ENCODE results near the gene DENND1B. TPM values are rescaled to one million over a fixed set of nuclear protein-coding genes. Genes with fewer than 3 reads are reported as not detected.

DENND1B gene
- total RNA-seq, 1 experiment from 2014 or later, result 9.6 TPM

DNA sequence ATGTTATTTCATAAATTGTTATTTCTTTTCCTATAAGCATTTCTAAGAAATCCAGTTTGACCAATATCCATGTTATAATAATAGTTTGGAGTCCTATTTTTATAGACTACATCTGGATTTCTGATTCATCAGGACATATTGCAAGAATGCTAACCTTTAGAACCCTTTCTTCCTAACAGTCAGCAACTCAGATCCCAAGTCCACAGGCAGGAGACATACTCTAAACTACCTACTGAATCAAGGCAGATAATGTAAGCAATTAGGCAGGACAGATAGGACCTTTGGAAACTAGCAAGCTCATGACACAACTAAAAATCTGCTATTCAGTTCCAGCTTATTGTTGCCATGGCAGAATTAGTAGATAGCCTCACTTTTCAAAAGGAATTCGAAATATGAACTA is 104.1 kb downstream of the DENND1B start:
- no peak for ATAC-seq
- Histone ChIP-seq H3K4me1 (ENCODE audit: control insufficient read depth in 1 of 2, insufficient read depth in 2 of 2, low read length in 2 of 2) (no peaks in the 10 kb centered on the region), H3K9me3 (ENCODE audit: control insufficient read depth in 1 of 2, insufficient read depth in 1 of 2, low read depth in 1 of 2, low read length in 2 of 2) (no peaks in the 10 kb centered on the region), H3K9me2 (ENCODE audit: insufficient read depth) (no peaks in the 10 kb centered on the region), H3K36me3 (ENCODE audit: control insufficient read depth in 1 of 2, insufficient read depth in 2 of 2, low read length in 2 of 2) (no peaks in the 10 kb centered on the region), H3K4me2 (ENCODE audit: low read length) (no peak overlapping the region), H3K27ac (ENCODE audit: low read depth, low read length) (no peak overlapping the region), H3K4me3 (replicated peaks in 1 of 2; ENCODE audit: low read depth in 1 of 2, low read length in 2 of 2) (no peak overlapping the region), H4K20me1 (ENCODE audit: insufficient read depth) (no peaks in the 10 kb centered on the region), H3K9ac (ENCODE audit: low read length) (no peak overlapping the region), H3K79me2 (ENCODE audit: insufficient read depth, low read length) (no peaks in the 10 kb centered on the region), H2AFZ (ENCODE audit: low read depth, low read length, poor library complexity, severe bottlenecking) (no peak overlapping the region), H3K27me3 (ENCODE audit: insufficient read depth, low read length) (no peaks in the 10 kb centered on the region)
- no TSS peak for BruUV-seq (replicated peaks)
- intact Hi-C loops (cut with micrococcal nuclease), result no loop called here
- no peak for DNase-seq (ENCODE audit: low read depth, low spot score)
- RAD21 ChIA-PET (ENCODE audit: low non-redundant PET in 1 of 2, low total read pairs in 2 of 2, uncharacterized antibody in 2 of 2, unreplicated experiment in 2 of 2), result no interaction called here
- CTCF ChIA-PET, result no interaction called here
- POLR2A ChIA-PET, result no interaction called here
- TF ChIP-seq EZH2 (IDR thresholded peaks at IDR 0.05) (no peak), FOSL1 (IDR thresholded peaks at IDR 0.05; ENCODE audit: low read depth) (no peak), SIN3A (IDR thresholded peaks at IDR 0.05; ENCODE audit: low read depth) (no peak), TCF7L2 (IDR thresholded peaks at IDR 0.05; ENCODE audit: borderline replicate concordance, extremely low read depth, insufficient read depth, insufficient read length) (no peak), CEBPB (IDR thresholded peaks at IDR 0.05; ENCODE audit: low read depth) (no peak), ZNF274 (IDR thresholded peaks at IDR 0.05; ENCODE audit: low read depth, low read length) (no peak), ELF1 (IDR thresholded peaks at IDR 0.05; ENCODE audit: borderline replicate concordance, low read depth) (no peak)

DNA sequence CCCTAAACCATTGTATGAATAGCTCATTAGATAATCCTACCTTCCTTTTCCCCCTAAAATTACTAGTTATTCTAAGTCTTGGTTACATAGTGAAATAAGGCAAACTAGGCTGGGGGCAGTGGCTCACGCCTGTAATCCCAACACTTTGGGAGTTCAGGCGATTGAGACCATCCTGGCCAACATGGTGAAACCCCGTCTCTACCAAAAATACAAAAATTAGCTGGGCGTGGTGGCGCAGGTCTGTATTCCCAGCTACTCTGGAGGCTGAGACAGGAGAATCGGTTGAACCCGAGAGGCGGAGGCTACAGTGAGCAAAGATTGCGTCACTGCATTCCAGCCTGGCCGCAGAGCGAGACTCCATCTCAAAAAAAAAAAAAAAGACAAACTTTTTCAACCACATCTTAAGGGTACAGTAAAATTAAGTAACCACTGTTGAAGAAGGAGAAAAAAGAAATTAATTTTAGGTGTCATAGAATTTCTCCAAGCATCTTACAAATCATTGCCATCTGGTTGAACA is 108.5 kb downstream of the DENND1B start:
- H3K27ac ChIP-seq (ENCODE audit: low read depth, low read length), result no peak overlapping the region
- TF ChIP-seq EZH2 (IDR thresholded peaks at IDR 0.05), result no peak
- TF ChIP-seq SIN3A (IDR thresholded peaks at IDR 0.05; ENCODE audit: low read depth), result no peak
- no peak for TF ChIP-seq EGR1 (IDR thresholded peaks at IDR 0.05; ENCODE audit: low read depth)
- no peak for TF ChIP-seq YY1 (IDR thresholded peaks at IDR 0.05; ENCODE audit: extremely low read depth, insufficient replicate concordance, low read depth, low read length)
- TF ChIP-seq, protein P1, sequence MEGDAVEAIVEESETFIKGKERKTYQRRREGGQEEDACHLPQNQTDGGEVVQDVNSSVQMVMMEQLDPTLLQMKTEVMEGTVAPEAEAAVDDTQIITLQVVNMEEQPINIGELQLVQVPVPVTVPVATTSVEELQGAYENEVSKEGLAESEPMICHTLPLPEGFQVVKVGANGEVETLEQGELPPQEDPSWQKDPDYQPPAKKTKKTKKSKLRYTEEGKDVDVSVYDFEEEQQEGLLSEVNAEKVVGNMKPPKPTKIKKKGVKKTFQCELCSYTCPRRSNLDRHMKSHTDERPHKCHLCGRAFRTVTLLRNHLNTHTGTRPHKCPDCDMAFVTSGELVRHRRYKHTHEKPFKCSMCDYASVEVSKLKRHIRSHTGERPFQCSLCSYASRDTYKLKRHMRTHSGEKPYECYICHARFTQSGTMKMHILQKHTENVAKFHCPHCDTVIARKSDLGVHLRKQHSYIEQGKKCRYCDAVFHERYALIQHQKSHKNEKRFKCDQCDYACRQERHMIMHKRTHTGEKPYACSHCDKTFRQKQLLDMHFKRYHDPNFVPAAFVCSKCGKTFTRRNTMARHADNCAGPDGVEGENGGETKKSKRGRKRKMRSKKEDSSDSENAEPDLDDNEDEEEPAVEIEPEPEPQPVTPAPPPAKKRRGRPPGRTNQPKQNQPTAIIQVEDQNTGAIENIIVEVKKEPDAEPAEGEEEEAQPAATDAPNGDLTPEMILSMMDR (IDR thresholded peaks at IDR 0.05 in 2 of 3, conservative IDR thresholded peaks at IDR 0.05 in 1 of 3; ENCODE audit: borderline replicate concordance in 1 of 3, insufficient read depth in 1 of 3, low read depth in 2 of 3, low read length in 2 of 3), result no peak
- TF ChIP-seq ELF1 (IDR thresholded peaks at IDR 0.05; ENCODE audit: borderline replicate concordance, low read depth), result no peak
- TF ChIP-seq CEBPB (IDR thresholded peaks at IDR 0.05; ENCODE audit: low read depth), result no peak
- no peak for TF ChIP-seq EZH2phosphoT487 (IDR thresholded peaks at IDR 0.05; ENCODE audit: borderline replicate concordance)
- no peak for TF ChIP-seq JUND (IDR thresholded peaks at IDR 0.05)
- no peak for TF ChIP-seq CBX3 (IDR thresholded peaks at IDR 0.05; ENCODE audit: low read depth)
- no peak for TF ChIP-seq SRF (IDR thresholded peaks at IDR 0.05; ENCODE audit: low read depth)
- TF ChIP-seq, protein P2, sequence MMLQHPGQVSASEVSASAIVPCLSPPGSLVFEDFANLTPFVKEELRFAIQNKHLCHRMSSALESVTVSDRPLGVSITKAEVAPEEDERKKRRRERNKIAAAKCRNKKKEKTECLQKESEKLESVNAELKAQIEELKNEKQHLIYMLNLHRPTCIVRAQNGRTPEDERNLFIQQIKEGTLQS (IDR thresholded peaks at IDR 0.05), result no peak
- TF ChIP-seq ZFX (IDR thresholded peaks at IDR 0.05), result no peak
- TF ChIP-seq, protein P3, sequence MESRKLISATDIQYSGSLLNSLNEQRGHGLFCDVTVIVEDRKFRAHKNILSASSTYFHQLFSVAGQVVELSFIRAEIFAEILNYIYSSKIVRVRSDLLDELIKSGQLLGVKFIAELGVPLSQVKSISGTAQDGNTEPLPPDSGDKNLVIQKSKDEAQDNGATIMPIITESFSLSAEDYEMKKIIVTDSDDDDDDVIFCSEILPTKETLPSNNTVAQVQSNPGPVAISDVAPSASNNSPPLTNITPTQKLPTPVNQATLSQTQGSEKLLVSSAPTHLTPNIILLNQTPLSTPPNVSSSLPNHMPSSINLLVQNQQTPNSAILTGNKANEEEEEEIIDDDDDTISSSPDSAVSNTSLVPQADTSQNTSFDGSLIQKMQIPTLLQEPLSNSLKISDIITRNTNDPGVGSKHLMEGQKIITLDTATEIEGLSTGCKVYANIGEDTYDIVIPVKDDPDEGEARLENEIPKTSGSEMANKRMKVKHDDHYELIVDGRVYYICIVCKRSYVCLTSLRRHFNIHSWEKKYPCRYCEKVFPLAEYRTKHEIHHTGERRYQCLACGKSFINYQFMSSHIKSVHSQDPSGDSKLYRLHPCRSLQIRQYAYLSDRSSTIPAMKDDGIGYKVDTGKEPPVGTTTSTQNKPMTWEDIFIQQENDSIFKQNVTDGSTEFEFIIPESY (IDR thresholded peaks at IDR 0.05; ENCODE audit: extremely low read depth, insufficient replicate concordance, low read length), result no peak
- TF ChIP-seq POLR2A (IDR thresholded peaks at IDR 0.05; ENCODE audit: borderline replicate concordance, extremely low read depth, insufficient read depth, insufficient read length), result no peak
- no peak for TF ChIP-seq SP1 (IDR thresholded peaks at IDR 0.05; ENCODE audit: low read depth)

More for the DNA sequence above, 108.5 kb downstream of the DENND1B start:
- DNase-seq (ENCODE audit: low read depth, low spot score) (no peak), ATAC-seq (no peak)
- no peaks in the 10 kb centered on the region for H3K4me1 ChIP-seq (ENCODE audit: control insufficient read depth in 1 of 2, insufficient read depth in 2 of 2, low read length in 2 of 2)
- H3K9me2 ChIP-seq (ENCODE audit: insufficient read depth), result no peaks in the 10 kb centered on the region
- no TSS peak for BruUV-seq (replicated peaks)
- RAD21 ChIA-PET (ENCODE audit: low non-redundant PET in 1 of 2, low total read pairs in 2 of 2, uncharacterized antibody in 2 of 2, unreplicated experiment in 2 of 2), result no interaction called here
- no peaks in the 10 kb centered on the region for H3K79me2 ChIP-seq (ENCODE audit: insufficient read depth, low read length)
- CTCF ChIA-PET, result no interaction called here
- POLR2A ChIA-PET, result no interaction called here
- no peak overlapping the region for H2AFZ ChIP-seq (ENCODE audit: low read depth, low read length, poor library complexity, severe bottlenecking)
- H3K4me2 ChIP-seq (ENCODE audit: low read length), result no peak overlapping the region
- H3K27me3 ChIP-seq (ENCODE audit: insufficient read depth, low read length), result no peaks in the 10 kb centered on the region
- no peaks in the 10 kb centered on the region for H4K20me1 ChIP-seq (ENCODE audit: insufficient read depth)
- no peaks in the 10 kb centered on the region for H3K36me3 ChIP-seq (ENCODE audit: control insufficient read depth in 1 of 2, insufficient read depth in 2 of 2, low read length in 2 of 2)
- no peak overlapping the region for H3K9ac ChIP-seq (ENCODE audit: low read length)
- H3K9me3 ChIP-seq (ENCODE audit: control insufficient read depth in 1 of 2, insufficient read depth in 1 of 2, low read depth in 1 of 2, low read length in 2 of 2), result no peaks in the 10 kb centered on the region
- intact Hi-C loops (cut with micrococcal nuclease), result no loop called here
- no peak overlapping the region for H3K4me3 ChIP-seq (replicated peaks in 1 of 2; ENCODE audit: low read depth in 1 of 2, low read length in 2 of 2)

Data from HCT116 (cell line).